HG02763 (cell line): ENCODE results near the gene ZNF813.
"Not testable (repeated sequence)": the region's sequence is repeated elsewhere in the genome, so short reads cannot be mapped to it uniquely, and the experiment has no call there.

Experiments
- ATAC-seq: cut with Tn5 transposase; IDR thresholded peaks from one replicate; pipeline ENCODE4 v1.9.1; 2021; ENCODE audit warnings: mild to moderate bottlenecking, moderate library complexity; ENCODE audit not compliant: unreplicated experiment

ZNF813 gene

DNA sequence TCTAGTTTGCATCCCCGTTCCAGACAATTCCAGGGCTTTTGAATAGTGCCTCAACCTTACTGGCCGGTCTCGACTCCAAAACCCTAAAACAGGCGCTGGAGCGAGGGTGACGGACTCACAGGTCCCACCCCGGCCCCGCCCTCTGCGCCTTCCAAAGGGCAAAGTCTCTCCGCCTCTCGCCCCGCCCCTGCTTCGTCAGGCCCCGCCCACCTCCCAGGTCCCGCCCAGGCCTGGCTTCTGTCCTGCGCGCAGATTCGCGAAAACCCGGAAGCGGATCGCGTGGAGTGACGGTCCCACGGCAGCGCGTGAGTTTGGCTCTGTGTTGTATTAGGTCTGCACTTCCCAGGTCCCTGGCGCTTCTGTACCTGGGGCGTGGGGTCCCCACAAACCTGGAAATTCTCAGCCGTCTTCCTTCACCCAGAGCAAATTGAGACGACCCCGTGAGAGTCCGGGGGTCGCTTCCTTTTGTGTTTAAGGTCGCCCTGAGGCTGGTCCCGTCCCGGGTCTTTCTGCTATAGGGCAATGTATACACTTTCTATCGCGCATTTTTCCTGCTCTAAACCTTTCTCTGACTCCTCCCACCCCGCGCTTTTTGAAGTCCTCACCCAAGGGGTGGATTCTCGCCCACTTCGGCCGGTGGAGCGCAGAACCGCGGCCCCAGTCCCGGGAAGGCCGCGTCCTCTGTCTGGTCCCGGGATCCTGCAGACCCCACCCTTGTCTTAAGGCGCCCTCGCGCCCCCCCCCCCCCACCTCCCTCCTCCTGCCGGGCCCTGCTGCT is at the start of gene ZNF813:
ZNF813 (plus strand) TSS at position 249 of the 778 bp plus-strand sequence. CDS start 16,090 bp downstream, outside the sequence.
- peak; percentile 82 for ATAC-seq

DNA sequence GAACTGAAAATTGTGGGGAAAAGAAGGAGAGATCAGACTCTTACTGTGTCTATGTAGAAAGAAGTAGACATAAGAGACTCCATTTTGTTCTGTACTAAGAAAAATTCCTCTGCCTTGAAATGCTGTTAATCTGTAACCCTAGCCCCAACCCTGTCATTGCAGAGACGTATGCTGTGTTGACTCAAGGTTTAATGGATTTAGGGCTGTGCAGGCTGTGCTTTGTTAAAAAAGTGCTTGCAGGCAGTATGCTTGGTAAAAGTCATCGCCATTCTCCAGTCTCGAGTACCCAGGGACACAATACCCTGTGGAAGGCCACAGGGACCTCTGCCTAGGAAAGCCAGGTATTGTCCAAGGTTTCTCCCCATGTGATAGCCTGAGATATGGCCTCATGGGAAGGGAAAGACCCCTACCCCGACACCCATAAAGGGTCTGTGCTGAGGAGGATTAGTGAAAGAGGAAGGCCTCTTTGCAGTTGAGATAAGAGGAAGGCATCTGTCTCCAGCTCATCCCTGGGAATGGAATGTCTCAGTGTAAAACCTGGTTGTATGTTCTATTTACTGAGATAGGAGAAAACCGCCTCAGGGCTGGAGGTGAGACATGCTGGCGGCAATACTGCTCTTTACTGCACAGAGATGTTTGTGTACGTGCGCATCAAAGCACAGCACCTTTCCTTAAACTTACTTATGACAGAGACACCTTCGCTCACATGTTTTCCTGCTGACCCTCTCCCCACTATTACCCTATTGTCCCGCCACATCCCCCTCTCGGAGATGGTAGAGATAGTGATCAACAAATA is 46.8 kb upstream of the ZNF813 start:
- ATAC-seq: not testable (repeated sequence)

- no peak for ATAC-seq
Measured at GRCh38 chr19:53422551-53422950, 45.0 kb upstream of the ZNF813 start.

GRCh38 chr19:53423074-53423473 is 44.5 kb upstream of the ZNF813 start:
- ATAC-seq: not testable (repeated sequence)

GRCh38 chr19:53423680-53424079 is 43.9 kb upstream of the ZNF813 start:
- not testable (repeated sequence) for ATAC-seq

DNA sequence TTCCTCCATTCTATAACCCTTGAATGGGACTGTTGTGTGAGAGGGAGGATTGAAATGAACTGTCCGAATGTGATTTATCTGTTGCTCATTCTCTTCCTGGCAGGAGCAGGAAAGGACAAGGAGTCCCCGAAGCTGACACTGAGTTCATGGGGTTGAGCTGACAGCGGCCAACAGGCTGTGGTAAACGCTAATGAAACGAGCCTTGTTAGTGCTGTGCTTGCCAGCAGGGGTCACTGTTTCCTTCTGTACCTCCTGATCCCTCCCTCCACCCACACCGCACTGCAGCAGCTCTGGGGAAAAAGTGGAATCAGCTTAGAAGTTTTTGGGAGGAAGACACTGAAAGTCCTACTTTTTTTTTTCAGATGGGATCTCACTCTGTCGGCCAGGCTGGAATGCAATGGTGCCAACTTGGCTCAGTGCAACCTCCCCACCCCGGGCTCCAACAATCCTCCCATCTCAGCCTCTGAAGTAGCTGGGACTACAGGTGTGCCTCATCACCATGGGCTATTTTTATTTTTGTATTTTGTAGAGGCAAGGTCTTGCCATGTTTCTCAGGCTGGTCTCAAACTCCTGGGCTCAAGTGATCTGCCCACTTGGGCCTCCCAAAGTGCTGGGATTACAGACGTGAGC is 42.5 kb upstream of the ZNF813 start:
- no peak for ATAC-seq

DNA sequence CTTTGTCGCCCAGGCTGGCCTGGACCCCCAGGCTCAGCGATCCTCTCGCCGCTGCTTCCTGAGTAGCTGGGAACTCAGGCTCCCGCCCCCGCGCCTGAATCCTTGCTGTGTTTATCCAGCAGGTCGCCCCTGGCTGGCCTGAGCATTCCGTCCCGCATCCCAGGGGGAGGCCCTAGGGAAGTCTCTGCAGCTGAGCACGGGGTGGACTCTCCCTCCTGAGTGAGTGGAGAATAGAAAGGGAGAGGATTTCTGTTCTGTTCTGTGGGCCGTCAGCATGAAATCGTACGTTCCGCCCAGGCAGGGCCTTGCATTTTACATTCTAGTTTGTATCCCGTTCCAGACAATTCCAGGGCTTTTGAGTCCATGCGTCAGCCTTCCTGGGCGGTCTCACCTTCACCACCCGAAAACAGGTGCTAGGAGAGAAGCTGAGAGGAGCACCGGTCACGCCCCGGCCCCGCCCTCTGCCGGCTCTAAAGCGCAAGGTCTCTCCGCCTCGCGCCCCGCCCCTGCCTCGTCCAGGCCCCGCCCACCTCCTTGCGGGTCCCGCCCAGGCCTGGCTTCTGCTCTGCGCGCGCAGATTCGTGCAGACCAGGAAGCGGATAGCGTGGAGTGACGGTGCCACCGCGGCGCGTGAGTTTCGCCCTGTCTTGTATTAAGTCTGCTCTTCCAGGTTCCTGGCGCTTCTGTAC is 36.0 kb upstream of the ZNF813 start, which contains the start of gene ZNF761:
ZNF761 (plus strand) TSS at position 586 of the 689 bp plus-strand sequence. CDS start 15,285 bp downstream, outside the sequence.
- ATAC-seq: peak; percentile 96

- peak; percentile 5 for ATAC-seq
Measured at GRCh38 chr19:53432088-53432661, 35.4 kb upstream of the ZNF813 start.

GRCh38 chr19:53443809-53444208 is 23.7 kb upstream of the ZNF813 start:
- ATAC-seq: not testable (repeated sequence)

GRCh38 chr19:53447196-53447595 is 20.3 kb upstream of the ZNF813 start:
- ATAC-seq: not testable (repeated sequence)

DNA sequence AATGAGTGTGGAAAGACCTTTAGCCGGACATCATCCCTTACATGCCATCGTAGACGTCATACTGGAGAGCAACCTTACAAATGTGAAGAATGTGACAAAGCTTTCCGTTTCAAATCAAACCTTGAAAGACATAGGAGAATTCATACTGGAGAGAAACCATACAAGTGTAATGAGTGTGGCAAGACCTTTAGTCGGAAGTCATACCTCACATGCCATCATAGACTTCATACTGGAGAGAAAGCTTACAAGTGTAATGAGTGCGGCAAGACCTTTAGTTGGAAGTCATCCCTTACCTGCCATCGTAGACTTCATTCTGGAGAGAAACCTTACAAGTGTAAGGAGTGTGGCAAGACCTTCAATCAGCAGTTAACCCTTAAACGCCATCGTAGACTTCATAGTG is 11.7 kb upstream of the ZNF813 start:
- no peak for ATAC-seq

GRCh38 chr19:53460131-53460721 is 7.3 kb upstream of the ZNF813 start:
- not testable (repeated sequence) for ATAC-seq

DNA sequence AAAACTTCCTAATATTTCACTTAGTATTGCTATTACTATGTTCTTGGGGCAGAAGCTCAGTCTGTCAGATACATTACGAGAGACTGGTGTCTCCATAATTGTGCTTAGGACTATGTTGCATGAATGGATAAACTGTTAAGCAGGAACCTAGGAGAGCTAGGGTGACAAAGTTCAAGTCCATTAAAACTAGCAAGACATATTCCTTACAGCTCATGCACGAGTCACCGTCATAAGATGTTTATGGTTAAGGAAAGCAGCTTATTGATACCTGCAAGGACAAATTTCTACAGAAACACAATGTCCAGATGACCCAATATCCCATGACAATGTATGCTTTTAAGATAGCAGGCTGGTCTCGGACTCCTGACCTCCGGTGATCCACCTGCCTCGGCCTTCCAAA is 5.7 kb upstream of the ZNF813 start:
- no peak for ATAC-seq

GRCh38 chr19:53462861-53463260 is 4.7 kb upstream of the ZNF813 start:
- ATAC-seq: no peak

DNA sequence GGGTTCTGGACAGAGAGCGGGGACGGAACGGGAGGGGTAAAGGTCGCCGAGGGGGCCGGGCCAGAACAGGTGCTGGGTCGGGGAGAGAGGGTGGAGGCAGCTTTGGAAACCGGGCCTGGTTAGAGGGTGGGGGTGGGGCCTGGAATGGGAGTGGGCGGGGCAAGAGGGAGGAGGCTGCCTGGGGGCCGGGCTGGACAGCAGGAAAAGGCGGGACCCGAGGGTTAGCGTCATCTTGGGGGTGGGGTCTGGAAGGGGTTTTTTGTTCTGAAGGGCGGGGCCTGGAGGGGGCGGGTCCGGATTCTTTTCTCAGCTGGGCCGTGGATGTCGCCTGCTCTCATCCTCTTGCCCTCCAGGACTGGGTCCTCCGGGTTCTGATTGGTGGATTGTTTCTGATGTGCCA is 4.3 kb upstream of the ZNF813 start:
- no peak for ATAC-seq

DNA sequence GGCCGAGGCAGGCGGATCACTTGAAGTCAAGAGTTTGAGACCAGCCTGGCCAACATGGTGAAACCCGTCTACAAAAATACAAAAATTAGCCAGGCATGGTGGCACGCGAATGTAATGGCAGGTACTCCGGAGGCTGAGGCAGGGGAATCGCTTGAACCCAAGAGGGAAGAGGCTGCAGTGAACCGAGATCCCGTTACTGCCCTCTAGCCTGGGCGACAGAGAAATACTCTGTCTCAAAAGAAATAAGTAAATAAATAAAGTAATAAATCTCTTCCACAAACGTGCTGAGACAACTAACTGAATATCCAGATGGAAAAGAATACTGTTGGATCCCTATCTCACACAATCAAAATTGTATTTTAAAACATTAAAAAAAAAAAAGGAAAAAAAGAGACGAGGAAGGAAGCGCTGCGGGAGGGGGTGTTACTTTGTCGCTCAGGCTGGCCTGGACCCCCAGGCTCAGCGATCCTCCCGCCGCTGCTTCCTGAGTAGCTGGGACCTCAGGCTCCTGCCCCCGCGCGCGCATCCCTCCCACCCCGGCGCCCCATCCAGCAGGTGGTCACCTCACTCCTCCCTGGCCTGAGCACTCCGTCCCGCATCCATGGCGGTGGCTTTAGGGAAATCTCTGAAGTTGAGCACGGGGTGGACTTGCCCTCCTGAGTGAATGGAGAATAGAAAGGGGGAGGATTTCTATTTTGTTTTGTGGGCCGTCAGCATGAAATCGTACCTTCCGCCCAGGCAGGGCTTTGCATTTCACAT is 628 bp upstream of the ZNF813 start:
- ATAC-seq: peak; percentile 3

GRCh38 chr19:53468628-53469027 is 1.1 kb downstream of the ZNF813 start:
- not testable (repeated sequence) for ATAC-seq

GRCh38 chr19:53471916-53472315 is 4.4 kb downstream of the ZNF813 start:
- ATAC-seq: no peak

GRCh38 chr19:53474832-53475231 is 7.3 kb downstream of the ZNF813 start:
- ATAC-seq: not testable (repeated sequence)
